NCI-H345 (cell line): ENCODE results near the gene RCN2.
"Not testable (repeated sequence)": the region's sequence is repeated elsewhere in the genome, so short reads cannot be mapped to it uniquely, and the experiment has no call there.

ENCODE experiments used
- DNase-seq: peaks from one replicate; lab custom pipeline; 2025; lab: John Stamatoyannopoulos, UW

RCN2 gene

DNA sequence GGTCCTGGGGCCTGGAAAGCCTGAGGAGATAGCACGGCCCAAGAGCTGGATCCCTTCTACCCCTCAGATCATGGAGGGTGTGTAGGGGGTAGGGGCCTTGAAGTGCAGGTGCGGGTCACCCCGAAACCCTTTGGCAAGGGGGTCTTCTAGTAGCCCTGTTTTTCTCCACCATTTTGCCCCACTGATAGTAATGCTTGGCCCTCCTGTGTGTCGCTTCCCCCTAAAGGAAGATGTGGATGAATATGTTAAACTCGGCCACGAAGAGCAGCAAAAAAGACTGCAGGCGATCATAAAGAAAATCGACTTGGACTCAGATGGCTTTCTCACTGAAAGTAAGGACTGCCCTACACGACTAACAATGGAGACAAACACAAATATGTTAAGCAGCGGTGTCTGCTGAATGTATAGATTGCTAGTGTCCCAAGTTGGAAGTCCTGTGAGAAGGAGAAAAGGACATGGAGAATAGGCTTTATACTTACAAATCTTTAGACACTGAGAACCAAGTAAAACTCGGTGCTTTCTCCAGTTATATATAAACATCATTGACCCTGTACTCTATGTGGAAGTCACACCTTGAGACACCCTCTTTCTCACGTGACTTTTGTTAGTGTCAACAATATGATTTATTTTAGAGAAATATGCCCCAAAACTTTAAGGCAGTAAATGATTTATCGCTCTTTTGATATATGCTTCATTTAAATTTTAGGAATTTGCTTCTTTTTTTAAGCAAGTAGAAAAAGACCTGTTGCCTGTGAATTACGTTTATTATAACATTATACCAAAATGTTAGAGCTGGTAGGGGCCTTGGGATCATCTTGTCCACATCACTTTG is 802 bp downstream of the RCN2 start:
- no peak for DNase-seq

DNA sequence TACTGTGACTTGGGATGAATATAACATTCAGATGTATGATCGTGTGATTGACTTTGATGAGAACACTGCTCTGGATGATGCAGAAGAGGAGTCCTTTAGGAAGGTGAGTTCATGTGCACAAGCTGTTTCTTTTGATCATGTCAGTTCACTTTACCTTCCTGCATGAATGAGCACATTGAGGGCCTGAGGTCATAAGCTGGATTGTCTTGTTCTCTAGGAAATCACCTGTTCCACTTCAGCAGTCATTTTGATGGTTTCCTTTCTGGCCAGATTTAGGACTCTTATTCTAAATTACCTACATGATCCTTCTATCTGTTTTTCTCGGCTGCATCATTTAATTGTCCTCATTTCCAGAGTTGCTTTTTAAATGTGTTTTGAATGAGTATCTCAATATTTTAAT is 4.1 kb downstream of the RCN2 start:
- peak; percentile 5 for DNase-seq

DNA sequence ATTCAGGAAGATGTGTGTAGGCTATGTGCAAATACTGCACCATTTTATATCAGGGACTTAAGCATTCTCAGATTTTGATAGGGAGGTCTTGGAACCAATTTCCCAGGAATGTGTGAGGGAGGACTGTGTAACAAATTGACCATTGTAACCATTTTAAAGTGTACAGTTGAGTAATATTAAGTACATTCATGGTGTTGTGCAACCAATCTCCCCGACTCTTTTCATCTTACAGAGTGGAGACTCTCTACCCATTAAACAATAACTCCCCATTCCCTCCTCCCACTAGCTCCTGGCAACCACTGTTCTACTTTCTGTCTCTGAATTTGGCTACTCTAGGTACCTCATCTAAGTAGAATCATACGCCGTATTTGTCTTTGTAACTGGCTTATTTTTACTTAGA is 5.1 kb downstream of the RCN2 start:
- DNase-seq: no peak

DNA sequence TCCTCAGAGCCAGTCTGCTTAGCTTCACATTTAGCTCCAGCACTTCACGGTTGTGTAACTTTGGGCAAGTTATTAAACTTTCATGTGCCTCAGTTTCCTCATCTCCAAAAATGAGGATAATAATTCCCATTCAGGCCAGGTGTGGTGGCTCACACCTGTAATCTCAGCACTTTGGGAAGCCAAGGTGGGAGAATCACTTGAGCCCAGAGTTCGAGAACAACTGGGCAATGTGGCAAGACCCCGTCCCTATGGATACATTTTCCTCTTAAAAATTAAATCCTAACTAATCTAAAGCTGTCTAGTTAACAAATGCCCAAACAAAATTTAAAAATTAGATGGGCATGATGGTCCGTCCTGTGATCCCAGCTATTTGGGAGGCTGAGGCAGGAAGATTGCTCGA is 7.2 kb downstream of the RCN2 start:
- DNase-seq: no peak

DNA sequence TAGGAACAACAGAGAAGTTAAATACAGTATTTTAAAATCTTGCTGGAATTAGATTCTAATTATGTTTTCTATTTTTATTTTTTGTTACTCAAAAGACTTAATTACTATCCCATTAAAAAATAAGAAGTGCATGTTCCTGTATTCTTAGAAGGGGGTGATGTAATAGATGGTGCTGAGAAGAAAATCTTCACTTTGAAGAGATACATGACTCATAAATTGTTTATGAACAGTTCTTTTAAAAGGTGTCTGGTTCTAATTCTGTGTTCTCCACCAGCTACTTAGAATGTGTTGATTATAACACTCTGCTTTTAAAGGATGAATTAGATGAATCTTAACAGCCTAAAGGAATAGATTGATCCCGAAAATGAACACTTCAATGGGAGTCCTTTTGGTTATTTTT is 8.2 kb downstream of the RCN2 start:
- no peak for DNase-seq

DNA sequence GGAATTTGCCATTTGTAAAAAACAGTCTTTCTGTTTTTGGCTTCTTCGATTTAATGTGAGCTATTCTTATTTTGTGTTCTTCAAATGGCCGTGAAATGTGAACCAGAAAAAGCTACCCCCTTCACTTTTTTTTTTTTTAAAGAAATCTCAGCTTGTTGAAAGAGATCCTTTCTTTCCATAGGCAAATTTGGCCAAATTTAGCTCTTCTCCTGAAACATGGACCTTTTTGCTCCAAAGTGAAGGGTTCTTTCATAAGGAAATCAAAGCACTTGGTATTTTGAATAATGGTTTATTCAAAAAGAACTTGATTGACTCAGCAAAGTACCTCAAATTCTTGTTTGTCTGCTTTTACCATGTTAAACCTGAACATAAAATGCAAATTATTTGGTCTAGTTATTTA is 10.1 kb downstream of the RCN2 start:
- no peak for DNase-seq

DNA sequence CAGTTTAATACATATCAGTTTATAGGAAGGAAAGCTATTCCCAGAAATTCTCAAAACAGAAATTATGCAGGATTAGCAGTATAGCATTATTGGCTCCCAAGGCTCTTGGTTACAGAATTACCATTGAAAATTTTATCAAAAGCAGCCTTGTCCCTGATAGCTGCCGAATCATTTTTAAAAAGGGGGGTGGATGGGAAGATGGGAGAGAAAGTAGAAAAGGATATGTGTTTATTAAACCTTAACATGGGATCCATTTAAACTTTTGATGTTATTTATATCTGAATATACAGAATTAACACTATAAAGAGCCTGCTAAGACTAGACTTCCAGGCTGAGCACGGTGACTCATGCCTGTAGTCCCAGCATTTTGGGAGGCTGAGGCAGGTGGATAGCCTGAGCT is 10.8 kb downstream of the RCN2 start:
- DNase-seq: no peak

DNA sequence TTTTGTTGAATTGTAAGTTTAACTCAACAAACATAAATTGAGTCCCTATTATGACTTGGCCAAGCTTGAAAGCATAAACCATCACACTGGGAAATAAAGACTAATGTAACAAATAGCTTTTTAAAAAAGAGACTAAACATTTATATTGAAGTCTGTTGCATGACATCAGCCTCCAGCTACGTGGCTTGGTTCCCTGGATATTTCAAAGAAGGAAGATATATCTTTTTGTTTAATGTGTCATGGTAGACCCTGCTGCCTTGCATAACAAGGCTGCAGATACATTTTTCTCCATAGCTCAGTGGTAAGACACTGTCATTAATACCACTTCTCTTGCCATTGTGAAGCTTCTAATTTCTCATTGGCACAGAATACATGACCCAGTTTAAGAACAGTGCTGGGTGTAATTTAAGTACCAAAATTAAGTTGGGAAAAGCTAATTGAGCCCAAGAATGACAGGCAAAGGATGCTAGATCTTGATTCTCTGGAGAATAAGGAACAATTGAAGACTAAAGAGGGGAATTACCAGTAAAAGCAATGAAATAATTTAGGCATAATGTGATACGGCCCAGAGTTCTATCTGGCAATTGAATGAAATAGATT is 14.0 kb downstream of the RCN2 start:
- DNase-seq: no peak

DNA sequence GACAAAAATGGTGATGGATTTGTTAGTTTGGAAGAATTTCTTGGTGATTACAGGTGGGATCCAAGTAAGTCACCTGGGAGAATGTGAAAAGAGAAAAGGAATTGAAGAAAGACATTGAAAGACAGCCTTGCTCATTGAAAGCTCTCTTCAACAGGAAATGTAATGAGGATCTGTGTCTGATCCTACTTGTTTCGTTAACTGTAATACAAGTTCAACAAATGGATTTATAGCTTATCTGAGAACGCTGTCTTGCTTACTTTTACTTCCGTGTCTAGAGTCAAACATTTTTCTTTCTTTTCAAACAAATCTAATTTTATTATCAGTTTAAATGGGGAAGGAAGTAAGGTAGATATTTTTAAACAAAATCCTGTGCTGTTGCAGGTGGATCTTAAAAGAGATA is 15.9 kb downstream of the RCN2 start:
- DNase-seq: no peak

DNA sequence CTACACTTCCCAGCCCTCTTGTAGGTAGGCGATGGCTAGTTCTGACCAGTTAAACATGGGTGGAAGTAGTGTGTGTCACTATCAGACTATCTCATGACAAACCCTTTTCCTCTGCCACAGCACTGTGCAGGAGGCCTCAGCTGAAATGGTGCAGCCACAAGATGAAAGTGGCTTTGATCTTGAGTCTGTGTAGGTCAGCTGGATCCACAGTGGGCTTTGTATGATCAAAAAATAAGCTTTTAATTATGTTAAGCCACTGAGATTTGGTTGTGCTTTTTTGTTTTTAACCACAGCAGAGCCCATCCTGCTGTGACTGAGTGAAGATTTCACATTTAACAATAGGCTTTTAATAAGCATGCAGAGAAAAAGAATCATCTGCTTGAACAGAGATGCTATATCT is 19.7 kb downstream of the RCN2 start:
- DNase-seq: no peak

DNA sequence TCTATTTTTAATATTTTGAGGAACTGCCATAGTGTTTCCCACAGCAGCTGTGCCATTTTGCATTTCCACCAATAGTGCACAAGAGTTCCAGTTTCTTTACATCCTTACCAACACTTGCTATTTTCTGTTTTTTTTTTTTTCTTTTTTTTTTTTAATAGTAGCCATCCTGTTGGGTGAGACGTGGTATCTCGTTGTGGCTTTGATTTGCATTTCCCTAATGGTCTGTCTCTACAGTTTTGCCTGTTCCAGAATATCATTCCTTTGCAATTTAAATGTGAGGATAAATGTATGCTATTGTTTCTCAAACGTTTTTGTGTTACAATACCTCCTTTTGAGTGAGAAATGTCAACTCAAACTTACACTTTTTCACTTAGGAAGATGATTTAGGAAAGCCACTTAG is 22.4 kb downstream of the RCN2 start:
- DNase-seq: no peak

DNA sequence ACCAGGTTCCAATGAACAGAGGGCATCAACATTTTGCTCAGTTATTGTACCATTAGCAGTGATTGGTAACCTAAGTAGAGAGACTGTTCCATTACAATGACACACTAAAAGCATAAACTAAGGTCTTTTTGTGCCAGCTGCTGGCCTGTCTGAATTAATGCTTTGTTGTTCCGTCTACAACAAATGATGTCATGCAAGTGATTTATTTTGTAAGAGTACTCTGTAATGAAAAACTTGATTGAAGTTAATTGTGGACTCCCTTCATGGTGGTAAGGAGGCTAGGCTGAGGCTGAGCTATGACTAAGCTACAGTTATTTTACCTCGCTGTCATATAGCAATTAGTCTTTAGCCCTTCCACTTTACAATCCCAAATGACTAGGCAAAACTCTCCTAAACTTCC is 23.2 kb downstream of the RCN2 start:
- DNase-seq: no peak

DNA sequence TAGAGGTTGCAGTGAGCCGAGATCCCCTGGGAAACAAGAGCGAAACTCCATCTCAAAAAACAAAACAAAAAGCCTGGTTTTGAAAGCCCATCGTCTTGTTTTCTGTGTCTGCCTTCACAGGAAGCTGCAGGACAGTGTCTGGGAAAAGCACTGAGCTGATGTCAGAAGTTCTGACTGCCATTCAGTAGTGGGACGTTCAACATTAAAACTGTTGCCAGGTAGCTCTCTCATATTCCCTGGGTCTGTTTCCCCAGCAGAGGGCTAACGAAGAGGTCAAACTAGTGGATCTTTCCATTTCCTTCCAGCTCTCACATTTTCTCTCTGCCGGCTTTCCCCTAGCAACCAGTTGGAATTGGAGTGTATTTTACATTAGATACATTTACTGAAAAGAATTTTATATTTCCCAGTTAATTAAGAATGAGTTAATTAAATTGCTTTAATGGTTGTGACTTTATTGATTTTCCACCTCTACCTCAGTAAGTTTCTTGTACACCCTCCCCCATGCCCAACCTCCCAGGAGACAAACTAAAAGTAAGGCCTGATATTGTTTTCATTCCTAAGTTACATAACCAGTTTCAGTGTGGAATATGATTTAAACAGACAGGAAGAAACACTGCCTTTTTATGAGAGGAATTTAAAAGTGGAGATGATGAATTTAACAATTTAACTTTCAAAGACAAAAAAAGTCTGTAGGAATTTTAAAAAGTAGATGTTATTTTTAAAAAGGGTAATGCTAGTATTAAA is 29.9 kb downstream of the RCN2 start:
- no peak for DNase-seq

DNA sequence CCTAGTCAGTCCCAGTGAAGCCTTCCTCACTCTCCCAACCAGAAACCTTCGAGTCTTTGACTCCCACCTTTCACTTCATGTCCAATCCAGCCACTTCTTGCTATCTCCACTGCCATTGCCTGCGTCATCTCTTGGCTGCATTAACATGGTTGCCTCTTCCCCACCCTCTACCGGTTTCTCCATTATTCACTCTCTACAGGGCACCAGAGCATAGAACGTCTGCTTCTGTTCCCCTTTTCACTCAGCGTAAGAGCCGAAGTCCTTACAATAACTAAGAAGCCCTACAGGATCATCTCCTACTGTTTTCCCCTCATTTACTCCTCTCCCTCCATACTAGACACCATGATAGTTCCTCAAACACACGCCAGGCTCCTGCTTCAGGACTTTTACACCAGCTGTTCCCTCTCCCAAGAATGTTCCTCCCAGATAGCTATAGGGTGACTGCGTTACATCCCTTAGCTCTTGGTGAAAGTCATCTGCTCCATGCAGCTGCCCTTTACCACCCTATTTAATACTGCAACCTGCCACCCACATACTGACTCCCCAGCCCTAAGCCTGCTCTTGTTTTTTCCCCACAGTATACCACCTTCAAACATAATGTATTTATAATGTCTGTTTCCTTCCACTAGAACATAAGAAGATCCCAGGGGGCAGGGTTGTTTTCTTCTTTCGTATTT is 30.9 kb downstream of the RCN2 start:
- no peak for DNase-seq

DNA sequence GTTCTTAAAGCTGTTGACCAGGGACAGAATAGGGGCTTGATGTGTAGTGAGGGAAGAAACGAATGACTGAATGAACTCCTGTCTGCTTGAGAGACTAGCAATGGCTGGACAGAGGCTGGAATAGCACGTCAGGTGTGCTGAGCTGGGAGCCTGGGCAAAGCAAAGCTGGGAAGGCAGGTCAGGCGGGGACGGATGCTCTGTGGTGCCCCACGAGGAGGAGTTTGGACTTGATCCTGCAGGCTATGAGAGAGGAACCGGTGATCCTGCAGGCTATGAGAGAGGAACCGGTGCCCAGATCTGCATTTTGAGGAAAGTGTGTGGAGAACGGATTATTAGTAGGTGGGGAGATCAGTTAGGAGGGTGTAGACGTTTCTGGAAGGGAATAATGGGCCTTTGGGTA is 32.0 kb downstream of the RCN2 start:
- DNase-seq: no peak

DNA sequence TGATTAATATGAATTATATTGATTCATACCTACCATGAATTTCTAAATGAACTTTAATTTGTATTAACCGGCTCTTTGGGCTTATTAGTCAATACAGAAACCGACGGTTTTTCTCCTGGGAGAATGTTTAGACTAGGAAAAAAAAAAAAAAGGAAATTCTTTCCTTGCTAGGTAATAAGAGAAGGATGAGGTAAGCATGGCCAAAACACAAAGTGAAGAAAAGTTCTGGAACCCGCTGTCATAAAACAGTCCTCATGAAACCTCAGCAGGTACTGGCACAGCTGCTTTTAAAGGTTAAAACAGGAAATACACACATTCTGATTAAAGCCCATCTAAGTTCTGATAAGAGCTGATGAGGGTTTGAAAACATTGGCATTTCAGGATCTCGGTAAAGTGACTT is 32.6 kb downstream of the RCN2 start:
- no peak for DNase-seq

DNA sequence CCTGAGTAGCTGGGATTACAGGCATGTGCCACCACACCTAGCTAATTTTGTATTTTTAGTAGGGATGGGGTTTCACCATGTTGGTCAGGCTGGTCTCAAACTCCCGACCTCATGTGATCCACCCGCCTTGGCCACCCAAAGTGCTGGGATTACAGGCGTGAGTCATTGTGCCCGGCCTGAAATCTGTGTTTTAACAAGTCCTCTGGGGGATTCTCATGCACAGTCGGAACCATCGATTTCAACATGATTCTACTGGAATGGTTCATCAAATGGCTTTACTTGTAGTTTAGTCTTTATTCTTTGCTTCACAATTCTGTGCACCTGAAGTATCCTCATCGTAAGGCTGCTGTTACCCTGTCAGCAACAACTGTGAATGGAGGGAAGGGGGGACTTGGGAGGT is 34.5 kb downstream of the RCN2 start:
- DNase-seq: not testable (repeated sequence)

DNA sequence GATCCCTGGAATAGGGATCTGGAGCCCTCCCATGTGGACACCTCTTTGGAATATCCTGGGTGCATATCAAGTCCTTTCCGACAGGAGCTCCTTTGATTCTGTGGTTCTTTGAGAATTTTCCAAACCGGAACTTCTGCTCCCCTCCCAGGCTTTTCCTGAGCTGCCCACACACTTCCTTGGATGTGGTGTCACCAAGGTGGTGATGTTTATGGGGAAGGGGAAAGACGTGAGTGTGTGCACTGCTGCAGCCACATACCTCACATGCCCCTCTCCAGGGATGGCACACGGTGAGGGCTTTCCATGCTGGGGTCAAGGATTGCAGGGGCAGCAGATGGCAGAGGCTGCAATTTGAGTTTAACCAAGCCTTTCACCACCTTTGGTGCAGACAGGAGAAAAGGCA is 35.5 kb downstream of the RCN2 start:
- DNase-seq: no peak

DNA sequence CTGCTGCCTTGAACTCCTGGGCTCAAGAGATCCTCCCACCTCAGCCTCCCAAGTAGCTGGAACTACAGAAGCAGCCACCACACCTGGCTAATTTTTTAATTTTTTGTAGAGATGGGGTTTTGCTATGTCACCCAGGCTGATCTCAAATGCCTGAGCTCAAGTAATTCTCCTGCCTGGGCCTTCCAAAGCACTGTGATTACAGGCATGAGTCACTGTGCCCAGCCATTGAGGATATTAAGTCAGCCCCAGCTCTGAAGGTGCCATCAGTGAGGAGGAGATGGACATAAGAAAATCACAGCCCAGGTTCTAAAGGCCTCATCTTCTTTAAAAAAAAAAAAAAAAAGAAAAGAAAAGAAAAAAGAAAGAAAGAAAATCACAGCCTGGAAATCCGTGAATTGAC is 36.8 kb downstream of the RCN2 start:
- no peak for DNase-seq

DNA sequence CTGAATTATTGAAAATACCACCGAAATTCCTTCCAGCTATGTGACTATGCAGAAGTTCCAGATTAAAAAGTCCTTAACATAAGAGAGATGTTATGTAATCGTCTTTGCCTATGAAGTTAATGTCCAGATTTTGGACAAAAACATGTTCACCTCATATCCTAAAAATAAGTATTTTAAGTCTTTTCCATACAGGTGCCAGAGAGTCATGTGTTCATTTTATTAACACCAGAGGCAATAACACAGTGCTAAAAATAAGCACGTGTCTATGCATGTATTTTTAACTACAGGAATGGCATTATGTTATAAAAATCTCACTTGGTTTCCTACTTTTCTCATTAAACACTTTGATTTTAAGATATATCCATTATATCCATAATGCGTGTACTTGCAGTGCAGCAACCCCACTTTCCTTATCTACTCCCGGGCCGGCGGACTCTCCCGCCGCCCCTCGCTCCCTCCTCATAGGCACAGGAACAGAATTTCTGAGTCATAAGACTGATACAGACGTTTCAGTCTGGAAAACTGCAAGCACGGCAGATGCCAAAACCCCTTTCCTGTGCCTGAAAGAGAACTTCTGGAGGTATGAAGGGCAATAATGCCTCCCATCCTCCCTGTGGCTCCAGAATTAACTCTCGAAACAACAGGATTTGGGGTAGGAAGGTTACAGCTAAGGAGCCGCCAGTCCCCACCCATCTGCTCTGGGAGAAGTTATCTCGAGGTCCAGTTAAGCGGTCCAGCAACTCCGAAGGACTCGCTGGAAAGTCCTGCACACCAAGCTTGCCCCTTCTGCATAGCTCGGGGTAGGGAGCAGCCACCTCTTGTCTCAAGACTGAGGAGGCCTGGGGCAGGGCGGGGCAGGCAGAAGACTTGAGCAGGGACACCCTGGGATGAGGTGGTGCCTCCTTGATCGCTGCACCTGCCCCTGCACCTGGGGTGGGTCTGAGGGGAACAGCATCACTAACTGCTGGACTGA is 41.1 kb downstream of the RCN2 start:
- no peak for DNase-seq

DNA sequence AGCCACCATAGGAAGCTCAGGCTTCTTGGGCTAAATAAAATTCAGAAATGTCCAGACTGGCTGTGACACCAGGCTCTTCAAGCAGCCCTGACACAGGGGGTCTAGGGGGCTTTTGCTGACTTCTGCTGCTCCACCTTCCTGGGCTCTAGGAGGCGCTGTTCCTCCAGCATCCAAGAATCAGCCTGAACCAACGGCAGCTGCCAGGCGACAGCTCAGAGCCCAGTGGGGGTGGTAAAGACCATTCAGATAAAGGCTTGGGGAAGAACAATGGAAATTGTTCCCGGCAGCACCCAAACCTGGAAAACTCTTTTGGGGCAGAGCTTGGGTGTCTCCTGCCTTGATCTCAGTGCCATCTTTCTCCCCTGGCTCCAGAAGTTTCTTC is 41.8 kb downstream of the RCN2 start:
- DNase-seq: no peak

DNA sequence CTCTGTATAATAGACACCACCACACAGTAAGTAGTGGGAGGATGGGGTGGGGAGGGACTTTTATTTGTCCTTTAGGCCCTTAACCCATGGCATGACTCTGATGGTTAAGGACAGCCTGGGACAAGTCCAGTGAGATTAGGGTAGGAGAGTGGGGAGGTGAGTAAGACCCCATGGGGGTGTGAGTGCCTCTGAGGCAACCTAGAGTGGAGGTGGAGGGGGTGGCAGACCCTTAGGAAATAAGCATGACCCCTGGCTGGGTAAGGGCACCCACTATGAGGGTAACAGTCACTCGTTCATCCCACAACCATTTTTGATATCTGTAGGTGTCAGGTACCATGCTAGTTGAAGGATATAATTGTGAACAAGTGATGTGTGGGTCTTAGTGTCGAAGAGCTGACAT is 42.4 kb downstream of the RCN2 start:
- no peak for DNase-seq
